Stimulated activated CD4-positive, alpha-beta T cell treated with anti-CD3 and anti-CD28 coated beads, Interleukin-4, amount 100 ng/mL, for 48 hours (primary cell): ENCODE measurements around the gene ATF7.

Experiments used
- DNase-seq, 2 donors: peaks; one replicate each; pipeline ENCODE4 v3.0.0-alpha.2; 2020; ENCODE audit warnings: low read depth in 2 of 2

The ATF7 gene

GRCh38 chr12:53596920-53597363 lies 29.2 kb downstream of the ATF7 start:
- no peak for DNase-seq

- no peak for DNase-seq
Measured at GRCh38 chr12:53594897-53595615, 31.1 kb downstream of the ATF7 start.

DNA sequence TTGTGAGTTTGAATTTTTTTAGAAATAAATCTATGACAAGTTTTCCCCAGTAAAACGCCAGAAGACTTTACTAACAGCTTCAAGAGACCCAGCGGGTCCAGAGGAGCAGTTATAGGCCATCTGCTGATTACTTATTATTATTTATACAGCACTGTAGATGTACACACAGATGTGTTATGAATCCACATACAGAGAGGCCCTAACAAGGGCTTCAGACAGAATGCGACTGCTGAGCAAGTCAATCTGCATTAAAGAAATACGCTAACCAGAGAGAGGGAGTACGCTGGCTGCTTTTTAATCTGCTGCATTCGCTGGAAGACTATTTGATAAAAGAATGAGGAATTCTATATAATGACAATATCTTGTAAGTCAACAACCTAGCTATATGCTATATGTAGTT lies 32.5 kb downstream of the ATF7 start:
- no peak for DNase-seq

DNA sequence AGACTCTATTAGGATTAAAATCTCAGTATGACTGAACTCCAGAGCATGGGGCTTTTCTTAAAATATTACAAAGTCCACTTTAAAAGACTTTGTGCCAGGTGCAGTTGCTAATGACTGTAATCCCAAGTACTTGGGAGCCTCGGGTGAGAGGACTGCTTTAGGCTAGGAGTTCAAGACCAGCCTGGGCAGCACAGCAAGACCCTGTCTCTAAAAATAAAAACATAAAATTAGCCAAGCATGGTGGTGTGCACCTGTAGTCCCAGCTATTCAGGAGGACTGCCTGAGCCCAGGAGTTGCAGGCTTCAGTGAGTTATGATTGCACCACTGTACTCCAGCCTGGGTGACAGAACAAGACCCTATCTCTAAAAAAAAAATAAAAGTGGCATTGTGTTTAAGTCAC lies 33.2 kb downstream of the ATF7 start:
- no peak for DNase-seq

GRCh38 chr12:53592426-53592825 lies 33.8 kb downstream of the ATF7 start:
- DNase-seq, result no peak

DNA sequence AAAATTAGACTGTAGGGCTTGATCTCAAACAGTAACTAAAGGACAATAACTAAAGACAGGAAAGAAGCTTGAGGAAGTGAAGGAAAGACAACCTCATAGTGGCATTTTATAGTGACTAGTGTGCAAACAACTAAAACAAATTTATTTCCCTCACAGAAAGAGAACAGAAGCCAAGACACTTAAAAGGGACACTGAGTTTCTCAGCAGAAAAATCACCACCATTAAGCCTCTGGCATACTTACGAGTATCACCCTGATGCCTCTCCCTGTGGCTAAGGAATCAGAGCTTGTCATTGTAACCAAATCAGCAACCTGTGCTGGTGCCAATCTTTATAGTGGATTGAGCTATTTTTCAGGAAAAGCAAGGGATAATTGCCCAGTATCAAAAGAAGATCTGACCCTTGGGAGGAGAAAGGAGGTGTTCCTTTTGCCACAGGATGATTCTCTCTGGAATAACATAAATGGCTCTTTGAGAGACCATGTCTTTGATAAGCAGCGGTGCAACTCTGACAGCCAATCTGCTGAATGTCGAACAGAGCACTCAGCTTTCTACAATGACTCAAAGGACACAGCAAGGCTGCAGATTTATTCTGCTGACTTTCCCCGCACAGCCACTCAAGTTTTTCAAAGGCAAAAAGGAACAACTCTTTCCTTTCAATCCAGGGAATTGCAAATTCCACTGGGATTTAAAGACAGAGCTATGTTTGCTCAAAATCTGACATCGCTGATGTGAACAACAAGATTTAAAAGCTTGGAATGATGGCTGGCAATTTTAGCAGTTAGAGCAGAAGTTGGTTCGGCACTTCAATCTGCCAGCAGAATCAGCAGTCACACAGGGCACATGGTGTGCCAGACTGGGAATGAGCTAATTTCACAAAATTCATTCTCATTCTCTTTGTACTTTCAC lies 34.6 kb downstream of the ATF7 start:
- no peak for DNase-seq

GRCh38 chr12:53590652-53591051 lies 35.5 kb downstream of the ATF7 start:
- no peak for DNase-seq

- DNase-seq, result no peak
Measured at GRCh38 chr12:53589915-53590314, 36.3 kb downstream of the ATF7 start.

DNA sequence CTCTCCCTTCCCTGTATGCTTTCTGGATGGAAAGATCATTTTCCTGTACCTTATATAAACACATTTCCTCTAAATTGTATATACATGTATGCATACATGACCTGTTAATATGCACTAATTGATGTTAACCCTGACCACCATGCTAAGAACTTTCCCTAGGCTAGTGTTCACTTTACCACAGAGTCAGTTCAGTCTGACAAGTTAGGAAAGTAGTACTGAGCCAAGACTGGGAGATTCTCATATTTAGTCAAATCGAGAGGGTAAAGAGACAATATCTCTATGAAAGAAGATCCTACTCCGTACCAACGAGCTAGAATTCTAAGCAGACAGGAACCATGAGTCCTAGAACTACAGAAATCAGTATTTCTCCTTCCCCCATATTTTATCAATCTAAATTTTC lies 36.8 kb downstream of the ATF7 start:
- no peak for DNase-seq

DNA sequence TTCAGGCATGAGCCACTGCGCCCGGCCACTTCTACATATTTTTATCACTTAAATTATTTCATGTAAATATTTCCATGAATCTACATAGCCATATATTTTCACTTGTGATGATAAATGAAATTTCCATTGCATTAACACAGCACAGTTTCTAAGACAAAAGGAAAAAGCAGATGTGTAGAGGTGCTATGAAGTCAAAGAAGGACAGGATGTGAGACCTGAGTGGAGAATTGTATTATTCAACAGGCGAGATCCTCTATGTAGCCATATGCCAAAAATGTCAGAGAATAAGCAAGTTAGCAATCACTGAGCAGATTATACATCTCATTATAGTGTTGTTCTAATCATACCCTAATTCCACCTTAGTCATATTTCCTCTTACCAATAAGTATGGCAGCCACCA lies 38.1 kb downstream of the ATF7 start:
- DNase-seq, result no peak

DNA sequence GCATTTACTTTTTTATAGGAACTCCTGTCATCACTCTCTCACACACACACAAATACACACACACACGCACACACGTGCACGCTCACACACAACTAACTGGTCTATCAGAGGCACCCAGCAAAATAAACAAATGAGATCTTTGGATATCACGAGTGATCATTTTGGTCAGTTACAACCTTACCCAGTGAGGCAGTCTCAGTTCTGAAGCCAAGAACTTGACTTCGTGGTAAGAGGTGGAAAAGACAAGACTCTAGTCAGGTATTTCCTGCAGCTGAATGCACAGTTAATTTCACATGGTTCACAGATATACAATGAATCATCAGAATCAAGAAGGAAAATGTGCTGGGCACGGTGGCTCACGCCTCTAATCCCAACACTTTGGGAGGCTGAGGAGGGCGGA lies 39.4 kb downstream of the ATF7 start:
- no peak for DNase-seq

GRCh38 chr12:53585448-53586125 lies 40.6 kb downstream of the ATF7 start:
- no peak for DNase-seq

- no peak for DNase-seq
Measured at GRCh38 chr12:53579545-53579955, 46.6 kb downstream of the ATF7 start.

DNA sequence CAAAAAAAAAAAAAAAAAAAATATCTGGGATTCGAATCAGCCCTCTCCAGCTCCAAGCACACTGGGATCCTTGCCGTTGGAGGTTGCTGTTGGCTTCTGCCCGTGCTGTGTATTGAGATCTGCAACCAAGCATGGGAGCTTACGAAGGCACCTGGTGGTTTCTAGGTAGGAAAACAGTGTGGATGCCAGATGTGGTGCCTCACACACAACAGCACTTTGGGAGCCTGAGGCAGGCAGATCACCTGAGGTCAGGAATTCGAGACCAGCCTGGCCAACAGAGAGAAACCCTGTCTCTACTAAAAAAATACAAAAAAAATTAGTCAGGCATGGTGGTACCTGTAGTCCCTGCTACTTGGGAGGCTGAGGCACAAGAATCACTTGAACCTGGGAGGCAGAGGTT lies 47.4 kb downstream of the ATF7 start:
- no peak for DNase-seq

DNA sequence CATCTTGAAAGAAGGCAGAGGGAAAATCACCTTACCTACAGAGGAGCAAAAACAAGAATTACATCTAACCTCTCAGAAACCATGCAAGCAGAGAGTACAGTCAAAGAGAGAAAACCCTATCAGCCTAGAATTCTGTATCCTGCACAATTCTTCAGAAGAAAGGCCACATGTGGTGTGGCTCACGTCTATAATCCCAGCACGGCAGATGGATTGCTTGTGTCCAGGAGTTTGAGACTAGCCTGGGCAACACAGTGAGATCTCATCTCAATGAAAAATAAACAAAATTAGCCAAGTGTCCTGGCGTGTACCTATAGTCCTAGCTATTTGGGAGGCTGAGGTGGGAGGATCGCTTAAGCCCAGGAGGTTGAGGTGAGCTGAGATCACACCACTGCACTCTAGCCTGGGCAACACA lies 48.2 kb downstream of the ATF7 start:
- no peak for DNase-seq

DNA sequence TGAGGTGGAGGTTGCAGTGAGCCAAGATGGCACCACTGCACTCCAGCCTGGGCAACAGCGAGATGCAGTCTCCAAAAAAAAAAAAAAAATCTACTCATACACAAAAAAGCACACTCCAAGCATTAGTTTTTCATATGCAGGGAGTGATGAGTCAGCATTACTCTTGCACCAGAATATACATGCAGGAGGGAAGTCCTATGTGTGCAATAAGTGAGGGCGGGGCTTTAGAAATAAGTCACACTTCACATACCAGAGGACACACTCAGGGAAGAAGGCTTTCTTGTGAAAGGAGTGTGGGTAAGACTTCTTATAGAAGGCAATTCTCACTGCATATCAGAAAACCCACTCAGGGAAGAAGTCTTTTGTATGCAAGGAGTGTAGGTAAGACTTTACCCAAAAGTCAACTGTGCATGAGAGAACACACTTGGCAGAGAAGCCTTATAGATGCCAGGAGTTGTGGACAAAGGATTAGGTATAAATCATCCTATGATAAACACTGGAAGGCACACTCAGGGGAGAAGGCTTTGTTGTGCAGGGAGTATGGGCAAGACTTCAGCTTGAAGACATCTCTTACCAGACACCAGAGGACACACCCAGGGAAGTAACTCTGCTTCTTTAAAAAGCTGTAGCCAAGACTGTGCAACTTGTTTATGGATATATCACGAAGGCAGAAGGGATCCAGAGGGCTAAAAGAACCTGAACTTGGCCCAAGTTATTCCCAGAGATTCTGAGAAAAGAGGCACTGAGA lies 50.5 kb downstream of the ATF7 start:
- DNase-seq, result no peak

GRCh38 chr12:53572134-53572758 lies 53.9 kb downstream of the ATF7 start:
- no peak for DNase-seq

DNA sequence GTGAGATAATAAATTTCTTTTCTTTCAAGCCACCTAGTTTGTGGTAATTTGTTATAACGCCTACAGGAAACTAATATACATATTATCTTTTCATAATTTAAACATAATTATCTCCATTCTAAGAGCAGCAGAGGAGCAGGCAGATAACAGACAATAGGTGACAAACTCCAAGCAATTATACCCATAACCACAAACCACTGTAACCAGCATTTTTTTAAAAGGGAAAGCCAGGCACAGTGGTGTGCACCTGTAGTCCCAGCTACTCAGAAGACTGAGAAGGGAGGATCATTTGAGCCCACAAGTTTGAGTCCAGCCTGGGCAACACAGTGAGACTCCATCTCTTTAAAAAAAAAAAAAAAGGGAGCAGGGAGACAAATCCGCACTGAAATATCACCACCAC lies 54.9 kb downstream of the ATF7 start:
- no peak for DNase-seq

- DNase-seq, result no peak
Measured at GRCh38 chr12:53568809-53569557, 57.2 kb downstream of the ATF7 start.

DNA sequence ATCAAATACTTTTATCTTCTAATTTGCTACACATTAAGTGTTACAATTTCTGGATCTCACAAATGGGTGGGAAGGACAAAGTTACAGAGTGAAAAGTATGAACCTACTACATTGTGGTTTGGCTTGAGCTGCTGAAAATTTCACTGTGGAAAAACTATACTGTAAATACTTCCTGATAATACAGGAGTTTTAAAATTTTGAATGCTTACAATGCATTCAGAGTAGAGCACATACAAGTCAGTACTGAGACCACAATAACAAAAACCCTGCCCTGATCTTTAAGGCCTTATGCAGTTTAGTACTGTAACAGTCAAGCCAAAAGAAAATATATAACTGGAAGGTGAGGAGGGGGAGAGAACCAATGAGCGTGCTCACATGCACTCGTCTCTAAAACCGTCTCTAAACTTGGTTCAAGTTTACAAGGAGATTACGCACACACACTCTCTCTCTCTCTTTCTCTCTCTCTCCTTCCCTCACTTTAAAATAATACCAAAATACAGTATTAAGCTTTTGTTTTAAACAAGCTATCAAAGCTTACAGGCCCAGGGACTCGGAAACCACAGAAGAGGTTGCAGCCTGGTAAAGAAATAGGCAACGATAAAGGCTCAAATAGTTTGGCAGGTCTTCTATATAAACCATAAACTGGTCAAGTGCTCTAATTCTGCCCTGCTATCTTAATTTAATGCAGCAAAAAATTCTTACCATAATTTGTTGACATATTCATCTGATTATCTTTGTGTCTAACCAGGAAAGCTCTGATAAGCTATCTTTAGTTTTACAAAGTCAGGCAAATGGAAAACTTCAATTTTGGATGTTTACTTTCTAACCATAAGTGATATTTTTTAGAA lies 58.0 kb downstream of the ATF7 start:
- no peak for DNase-seq
